Measurements from ENCODE around the gene HEG1.
"Not testable (repeated sequence)": the region's sequence is repeated elsewhere in the genome, so short reads cannot be mapped to it uniquely, and the experiment has no call there.

HEG1 gene

DNA sequence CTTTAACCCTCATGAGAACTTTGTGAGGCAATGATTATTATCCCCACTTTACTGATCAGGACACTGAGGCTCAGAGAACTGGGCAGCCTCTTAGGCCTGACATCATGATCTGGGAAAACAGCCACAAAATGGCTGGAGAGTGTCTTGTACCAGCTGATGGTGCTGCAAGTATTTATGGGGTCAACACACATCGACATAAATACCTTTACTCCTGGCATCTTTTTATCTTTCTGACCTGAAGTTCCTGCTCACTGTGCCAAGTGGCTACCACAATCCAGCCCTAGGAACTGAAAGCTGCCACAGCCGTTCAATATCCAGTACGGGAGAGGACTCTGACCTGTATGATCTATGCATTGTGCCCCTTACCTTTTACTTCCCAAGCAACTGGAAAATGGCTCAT is 92.0 kb downstream of the HEG1 start:
- FAIRE-seq: no peak
- no peak for DNase-seq (ENCODE audit: low spot score)

DNA sequence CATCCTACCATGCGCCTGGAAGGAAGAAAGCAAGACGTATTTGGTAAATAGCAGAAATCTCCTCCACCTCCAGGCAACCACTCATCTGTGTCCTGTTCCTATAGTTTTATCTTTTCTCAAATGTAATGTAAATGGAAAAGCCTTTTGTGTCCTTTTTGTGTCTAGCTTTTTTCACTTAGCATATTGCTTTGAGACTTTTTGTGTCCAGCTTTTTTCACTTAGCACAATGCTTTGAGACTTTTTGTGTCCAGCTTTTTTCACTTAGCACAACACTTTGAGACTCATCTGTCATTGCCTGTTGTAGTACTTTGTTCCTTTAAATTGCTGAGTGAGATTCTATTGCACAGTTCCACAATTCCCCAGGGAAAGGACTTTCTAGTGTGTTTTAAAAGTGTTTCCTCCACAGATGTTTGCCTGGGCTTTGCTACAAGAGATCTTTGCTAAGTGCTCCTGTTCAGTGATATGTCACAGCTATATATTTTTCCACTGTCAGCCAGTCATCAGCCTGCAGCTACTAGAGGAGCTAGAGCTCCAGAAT is 93.3 kb downstream of the HEG1 start:
- FAIRE-seq: no peak
- no peak for DNase-seq (ENCODE audit: low spot score)

DNA sequence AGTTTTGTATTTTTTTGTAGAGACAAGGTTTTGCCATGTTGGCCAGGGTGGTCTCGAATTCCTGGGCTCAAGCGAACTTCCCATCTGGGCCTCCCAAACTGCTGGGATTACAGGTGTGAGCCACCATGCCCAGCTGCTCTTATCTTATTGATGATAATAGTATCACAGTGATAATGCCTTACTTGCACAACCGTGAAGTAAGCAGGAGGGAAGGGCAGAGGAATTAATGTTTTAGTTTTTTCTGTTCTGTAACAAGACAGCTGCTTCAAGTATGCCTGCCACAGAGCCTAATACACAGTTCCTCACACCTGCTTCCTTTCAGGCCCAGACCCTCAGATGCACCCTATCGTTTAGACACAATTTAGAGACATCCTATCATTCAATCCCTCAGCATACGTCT is 95.1 kb downstream of the HEG1 start:
- FAIRE-seq: no peak
- DNase-seq (ENCODE audit: low spot score): no peak

DNA sequence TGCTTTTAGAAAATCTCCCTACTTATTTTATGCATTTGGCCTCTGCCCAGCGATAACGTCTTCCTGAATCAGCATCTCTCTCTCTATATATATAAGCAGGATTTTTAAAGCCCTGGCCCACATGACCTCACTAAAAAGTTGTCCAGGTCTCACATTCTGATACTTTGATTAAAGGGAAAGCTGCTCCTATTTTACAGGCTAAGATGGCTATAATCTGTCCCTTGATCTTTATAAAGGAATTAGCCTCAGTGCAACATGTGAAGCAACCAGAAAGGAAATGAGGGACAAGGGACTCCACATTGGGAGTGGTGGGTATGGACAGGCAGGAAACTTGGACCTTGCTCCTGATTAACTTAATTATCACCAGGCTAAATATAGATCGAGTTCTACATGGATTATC is 95.7 kb downstream of the HEG1 start:
- no peak for DNase-seq (ENCODE audit: low spot score)
- FAIRE-seq: no peak

DNA sequence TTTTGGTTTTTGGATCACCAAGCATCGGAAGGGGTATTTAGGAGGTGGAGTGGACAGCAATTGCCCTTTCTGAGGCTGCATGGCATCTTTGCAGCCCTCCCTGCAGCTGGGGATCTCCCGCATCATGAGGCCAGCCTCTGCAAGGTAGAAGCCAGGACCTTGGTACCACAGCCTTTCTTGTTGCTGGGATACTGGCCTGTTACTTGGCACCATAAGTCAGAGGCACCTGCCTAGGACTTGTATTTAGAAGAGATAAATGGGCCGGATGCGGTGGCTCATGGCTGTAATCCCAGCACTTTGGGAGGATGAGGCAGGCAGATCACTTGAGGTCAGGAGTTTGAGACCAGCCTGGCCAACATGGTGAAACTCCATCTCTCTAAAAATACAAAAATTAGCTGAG is 97.8 kb downstream of the HEG1 start:
- not testable (repeated sequence) for FAIRE-seq; DNase-seq (ENCODE audit: low spot score)

DNA sequence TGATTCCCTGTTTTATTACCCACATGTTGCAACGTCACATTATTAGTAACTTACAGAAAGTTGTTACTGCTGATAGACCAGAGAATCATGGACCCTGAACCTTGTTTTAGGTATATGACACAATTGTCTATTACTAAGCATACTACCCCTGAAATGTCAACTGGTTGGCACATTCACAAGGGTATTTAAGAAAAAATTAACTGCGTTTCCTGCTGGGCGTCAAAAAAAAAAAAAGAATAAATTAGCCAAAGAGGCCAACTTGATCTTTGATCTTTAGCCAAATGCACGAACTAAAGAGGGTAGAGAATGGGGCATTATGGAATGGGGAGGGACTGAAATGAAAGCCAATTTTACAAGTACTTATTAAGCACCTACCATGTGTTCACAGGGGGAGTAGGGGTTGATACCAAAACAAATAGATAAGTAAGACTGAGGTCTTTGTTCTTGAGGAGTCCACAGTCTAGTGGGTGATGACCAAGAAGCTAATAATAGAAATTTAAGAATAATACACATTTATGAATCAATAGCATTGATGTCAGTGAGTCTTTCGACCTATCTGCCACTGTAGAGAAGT is 103.4 kb downstream of the HEG1 start:
- DNase-seq (ENCODE audit: low spot score) (no peak), FAIRE-seq (no peak)

DNA sequence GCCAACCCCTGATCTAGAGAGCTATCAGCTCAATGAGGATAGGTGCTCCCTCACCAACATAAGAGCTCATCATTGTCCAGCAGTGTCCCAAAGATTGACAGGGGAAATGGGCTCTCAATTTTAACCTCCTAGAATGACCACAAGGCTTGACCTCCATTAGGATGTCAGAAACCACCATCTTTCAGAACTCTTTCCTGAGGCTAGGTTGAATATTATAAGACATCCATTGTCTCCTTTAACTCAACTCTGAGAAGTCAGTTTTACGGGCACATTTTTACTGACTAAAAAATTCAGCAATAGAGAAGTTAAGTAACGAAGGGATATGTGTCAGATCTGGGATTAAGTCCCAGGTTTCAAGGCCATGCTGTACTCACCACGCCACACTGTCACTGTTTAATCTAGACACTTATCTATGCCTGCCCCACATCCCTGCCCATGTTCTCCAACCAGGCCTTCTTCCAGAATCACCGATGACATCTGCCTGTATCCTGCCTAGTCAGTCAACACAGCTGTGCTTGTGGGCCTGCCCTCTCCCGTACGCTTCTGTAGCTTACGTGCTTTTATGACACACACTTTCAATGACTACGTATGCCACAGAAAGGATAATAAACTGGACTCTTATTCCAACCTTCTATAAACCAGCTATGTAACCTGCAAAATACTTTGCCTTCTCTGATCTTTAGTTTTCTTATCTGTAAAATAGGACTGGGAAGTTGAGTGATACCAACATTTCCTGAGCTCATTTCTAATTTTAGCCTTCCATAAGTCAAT is 104.1 kb downstream of the HEG1 start:
- DNase-seq (ENCODE audit: low spot score) (no peak), FAIRE-seq (no peak)

DNA sequence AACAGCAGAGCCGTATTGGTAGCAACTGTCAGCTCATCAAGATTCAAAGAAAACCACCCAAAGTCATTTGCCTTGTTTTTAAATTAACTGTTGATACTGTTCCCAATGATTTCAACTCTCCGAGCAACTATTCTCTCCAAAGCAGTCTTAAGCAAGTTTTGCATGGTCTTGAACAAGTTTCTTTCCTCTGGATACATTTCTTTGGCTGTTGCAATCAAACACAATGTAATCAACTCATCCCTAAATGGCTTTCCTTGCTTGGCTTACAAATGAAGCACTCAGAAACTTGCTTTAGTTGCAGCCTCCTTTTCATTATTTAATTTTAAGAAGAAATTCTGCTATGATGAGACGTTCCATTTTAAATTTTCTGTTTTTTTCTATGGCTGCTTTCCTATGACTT is 105.8 kb downstream of the HEG1 start:
- no peak for FAIRE-seq
- DNase-seq (ENCODE audit: low spot score): no peak

DNA sequence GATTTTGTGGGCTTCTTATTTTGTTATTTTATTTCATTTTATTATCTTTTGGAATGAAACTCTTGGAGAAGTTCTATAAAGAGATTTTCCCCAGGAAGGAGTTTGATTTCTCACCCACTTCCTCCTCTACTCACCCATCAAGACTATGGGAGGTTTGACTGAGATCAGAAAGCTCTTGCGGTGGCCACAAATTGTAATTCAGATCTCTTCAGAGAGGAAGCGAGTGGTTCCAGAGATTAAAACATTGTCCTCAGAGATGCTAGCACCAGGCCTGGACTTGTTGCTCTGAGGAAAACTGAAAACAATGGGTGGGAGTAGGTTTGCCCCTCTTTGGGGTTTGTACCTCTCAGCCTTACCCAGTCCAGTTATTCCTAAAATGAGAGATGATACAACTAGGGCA is 113.2 kb downstream of the HEG1 start:
- FAIRE-seq (no peak), DNase-seq (ENCODE audit: low spot score) (no peak)

DNA sequence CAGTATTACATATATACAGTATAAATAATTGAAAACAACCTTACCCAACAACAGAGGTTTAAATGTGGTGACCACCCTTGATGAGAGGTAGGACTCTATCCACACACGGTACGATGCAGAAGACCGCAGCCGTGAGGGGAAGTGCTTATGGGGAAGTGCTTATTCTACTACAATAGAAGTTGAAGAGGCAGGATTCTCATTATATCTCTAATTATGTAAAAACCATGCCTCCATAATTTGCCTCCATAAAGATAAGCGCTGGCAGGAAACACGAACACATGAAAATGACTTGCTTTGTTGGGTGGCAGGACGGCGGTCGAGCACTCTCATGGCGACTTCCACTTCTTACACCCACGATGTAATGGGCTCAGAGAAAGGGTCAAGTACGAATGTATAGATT is 114.0 kb downstream of the HEG1 start:
- DNase-seq (ENCODE audit: low spot score) (no peak), FAIRE-seq (no peak)

DNA sequence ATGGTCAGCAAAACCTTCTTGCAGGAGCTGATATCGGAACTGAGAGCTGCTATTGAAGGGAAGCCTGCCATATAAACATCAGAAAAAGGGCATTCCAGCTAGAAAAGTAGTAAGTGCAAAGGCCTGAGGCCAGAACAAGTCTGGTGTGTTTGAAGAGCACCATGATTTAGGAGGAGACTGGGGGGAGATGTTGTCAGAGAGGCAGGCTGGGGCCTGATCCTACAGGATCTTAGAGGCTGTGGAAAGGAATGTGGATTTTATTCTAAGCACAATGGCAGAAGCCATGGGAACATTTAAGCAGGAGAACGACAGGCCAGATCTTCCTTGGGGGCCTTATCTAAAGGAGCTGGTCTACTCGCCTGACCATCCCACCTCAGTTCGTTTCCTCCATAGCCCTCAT is 116.1 kb downstream of the HEG1 start:
- no peak for DNase-seq (ENCODE audit: low spot score)
- FAIRE-seq: no peak

DNA sequence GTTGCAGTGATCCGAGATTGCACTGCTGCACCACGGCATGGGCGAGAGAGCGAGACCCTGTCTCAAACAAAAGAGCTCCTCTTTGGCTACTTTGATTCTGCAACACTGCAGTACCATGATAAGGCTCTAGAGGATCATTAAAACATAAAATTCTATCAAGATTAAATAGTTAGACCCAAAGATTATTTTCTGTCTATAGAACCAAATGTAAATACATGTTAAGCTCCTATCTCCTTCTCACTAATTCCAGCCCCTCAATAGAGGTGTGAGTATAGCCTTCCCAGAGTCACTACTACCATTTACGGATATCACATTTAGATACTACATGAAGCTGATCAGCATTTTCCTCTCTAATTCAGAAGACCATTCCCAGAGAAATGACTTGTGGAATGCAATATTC is 116.9 kb downstream of the HEG1 start:
- no peak for FAIRE-seq
- DNase-seq (ENCODE audit: low spot score): no peak

DNA sequence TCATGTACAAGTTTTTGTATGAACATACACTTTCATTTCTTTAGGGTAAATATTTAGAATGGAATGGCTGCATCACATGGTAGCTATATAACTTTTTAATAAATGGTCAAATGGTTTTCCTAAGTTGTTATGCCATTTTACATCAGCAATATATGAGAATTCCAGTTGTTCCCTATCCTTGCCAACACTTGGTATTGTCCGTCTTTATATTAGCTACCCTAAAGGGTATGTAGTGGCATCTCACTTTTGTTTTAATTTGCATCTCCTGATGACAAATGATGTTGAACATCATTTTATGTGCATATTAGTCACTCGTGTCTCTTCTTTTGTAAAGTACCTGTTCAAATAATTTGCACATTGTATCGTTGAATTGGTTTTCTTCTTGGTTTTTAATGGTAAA is 118.7 kb downstream of the HEG1 start:
- DNase-seq (ENCODE audit: low spot score): no peak
- no peak for FAIRE-seq

DNA sequence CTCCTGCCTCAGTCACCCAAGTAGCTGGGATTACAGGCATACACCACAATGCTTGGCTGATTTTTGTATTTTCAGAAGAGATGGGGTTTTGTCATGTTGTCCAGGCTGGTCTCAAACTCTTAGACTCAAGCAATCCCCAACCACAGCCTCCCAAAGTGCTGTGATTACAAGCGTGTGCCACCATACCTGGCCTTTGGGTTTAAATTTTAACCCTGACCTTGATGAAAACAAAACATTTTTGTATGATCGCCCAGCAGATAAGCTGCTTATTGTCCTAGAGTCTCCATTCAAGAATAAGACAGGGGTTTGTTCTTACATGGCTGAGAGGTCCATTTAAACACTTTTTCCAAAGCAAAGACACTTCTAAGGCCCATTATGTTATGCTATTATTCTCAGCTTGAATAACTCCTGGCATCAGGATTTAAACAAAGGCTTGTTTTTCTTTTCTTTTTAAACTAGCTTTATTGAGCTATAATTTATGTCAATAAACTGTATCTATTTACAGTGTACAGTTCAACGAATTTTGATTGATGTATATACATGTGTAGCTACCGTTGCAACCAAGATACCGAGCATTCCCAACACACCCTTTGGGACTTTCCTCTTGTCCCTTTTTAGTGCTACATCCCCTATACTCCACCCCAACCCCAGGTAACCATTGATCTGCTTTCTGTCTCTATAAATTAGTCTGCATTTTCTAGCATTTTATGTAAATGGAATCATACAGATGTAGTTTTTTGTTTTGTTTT is 119.8 kb downstream of the HEG1 start:
- DNase-seq (ENCODE audit: low spot score) (no peak), FAIRE-seq (no peak)

DNA sequence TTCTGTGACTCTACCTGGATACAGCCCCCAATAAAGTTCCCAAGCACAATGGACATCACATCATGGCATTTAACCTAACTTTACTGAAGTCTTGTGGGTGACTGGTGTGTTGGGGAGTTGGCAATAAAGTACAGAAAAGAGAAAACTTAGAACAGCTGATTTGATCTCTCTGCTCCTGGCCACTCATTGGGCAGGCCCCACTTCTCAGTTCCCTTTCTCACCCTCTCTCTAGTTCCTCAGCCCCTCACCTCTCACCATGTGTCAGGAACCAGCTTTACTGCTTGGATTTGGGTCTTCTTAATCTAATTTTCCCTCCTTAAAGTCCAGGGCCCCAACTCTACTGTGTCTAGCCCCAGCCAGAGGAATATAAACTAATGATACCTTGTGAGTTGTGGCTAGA is 120.5 kb downstream of the HEG1 start:
- FAIRE-seq: no peak
- DNase-seq (ENCODE audit: low spot score): no peak

DNA sequence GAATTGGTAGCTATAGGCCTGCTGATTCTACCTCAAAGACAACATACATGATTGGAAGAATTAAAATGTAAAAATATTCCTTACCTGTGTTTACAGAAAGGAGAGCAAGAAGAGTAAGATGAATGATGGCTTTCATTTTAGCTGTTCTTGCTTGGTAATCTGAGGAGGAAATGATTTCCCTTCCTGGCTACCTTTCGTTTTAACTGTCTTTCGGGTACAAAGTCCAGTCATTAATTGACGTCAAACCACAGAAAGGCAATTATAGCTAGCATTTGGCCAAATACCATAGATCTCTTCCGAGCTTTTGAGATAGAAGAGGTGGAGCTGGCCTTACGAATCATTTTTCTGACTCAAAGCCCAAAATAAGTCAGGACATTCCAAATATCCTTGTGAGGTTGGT is 121.2 kb downstream of the HEG1 start, which contains the start of gene MUC13:
Gene MUC13 (minus strand): TSS at position 175 of the 400 bp plus-strand sequence. CDS start 39 bp downstream, at position 136.
- DNase-seq (ENCODE audit: low spot score): no peak

DNA sequence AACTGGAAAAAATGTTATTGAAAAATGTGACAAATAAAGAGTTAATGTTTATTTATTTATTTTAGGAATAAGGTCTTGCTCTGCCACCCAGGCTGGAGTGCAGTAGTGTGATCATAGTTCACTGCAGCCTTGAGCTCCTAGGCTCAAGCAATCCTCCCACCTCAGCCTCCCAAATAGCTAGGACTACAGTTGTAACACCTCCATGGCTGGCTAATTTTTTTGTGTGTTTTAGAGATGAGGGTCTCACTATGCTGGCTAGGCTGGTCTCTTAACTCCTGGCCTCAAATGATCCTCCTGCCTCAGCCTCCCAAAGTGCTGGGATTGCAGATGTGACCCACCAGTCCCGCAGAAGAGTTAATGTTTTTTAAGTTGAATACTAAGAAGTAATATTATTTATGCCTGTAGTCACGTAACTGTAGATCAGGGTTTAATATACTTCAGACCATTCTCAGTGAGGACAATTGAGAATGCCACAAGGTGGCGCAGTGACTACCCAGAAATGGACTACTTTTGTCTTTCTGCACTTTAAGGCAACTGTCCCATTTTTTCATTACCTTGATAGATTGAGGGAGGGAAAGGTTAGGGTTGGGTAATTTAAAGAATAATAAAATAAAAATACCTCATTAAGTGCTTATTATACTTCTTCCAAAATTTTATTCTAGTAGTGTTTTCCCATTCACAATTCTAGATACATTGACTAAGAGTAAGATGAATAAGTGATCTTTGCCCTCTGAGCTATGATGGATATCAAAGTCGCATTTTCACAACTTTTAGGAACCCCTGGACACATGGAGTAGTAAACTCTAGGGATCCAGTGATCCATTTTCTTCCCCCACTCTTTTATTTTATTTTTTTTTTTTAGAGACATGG is 127.2 kb downstream of the HEG1 start:
- DNase-seq (ENCODE audit: low spot score) (peak; percentile 51), FAIRE-seq (peak; percentile 77)

More for the DNA sequence above, 121.2 kb downstream of the HEG1 start, which contains the start of gene MUC13:
- no peak for FAIRE-seq

DNA sequence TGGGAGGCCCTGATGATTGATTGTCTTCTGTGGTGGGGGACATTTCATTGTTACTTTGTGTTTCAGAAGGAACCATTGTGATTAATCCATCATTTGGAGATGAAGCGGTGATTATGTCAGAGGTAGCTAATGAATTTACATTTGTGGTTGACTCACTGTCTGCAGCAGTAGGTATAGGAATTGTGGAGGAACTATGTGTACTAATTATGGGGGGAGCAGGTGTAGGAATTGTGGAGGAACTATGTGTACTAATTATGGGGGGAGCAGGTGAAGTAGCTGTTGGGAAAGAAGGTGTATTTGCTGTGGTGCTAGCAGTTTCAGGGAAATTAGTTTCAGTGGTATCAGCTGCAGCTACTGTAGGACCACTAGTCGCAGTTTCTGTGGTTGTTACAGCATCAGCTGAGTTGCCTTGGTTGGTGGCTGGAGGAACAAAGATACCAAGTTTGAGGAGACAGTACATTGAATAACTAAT is 128.2 kb downstream of the HEG1 start:
- FAIRE-seq: no peak
- DNase-seq (ENCODE audit: low spot score): no peak

DNA sequence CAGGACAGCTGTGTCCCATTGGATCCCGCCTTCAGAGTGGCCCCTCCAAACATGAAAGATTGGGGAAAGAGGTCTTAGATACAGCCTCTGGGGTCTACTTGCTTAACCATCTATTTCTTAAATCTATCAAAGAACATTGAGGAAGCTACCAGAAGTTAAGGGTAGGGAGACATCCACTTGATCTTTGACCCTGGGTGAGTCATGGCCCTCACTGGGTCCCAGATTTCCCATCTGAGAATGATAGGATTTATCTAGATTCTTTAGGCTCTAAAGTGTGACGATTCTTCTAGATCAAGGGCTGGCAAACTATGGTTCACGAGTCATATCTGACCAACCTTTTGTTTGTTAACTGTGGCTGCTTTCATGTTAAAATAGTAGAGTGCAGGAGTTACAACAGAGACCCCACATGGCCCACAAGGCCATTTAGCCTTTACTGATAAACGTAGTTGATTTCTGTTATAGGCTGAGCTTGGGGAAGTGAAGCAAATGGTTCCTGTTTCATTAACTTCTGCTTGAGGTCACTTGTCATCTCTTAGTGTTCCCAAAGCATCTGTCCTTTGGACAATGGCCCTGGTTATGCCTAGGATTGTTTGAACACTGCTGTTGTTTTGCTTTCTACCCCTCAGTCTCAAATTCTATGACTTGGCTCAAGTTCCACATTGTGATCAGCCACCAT is 129.2 kb downstream of the HEG1 start:
- FAIRE-seq (no peak), DNase-seq (ENCODE audit: low spot score) (no peak)

DNA sequence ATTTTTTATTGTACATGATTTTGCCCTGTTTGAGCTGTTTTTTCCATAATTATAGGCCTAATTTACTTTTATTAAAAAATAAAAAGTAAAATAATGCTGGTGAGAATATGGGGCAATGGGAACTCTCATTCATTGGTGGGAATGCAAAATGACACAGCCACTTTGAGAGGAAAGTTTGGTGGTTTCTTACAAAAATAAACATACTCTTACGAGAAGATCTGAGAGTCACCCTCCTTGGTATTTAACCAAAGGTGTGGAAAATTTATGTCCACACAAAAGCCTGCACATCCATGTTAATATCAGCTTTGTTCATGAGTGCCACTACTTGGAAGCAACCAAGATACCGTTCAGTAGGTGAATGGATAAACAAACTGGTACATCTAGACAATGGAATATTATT is 131.1 kb downstream of the HEG1 start:
- DNase-seq (ENCODE audit: low spot score): no peak

DNA sequence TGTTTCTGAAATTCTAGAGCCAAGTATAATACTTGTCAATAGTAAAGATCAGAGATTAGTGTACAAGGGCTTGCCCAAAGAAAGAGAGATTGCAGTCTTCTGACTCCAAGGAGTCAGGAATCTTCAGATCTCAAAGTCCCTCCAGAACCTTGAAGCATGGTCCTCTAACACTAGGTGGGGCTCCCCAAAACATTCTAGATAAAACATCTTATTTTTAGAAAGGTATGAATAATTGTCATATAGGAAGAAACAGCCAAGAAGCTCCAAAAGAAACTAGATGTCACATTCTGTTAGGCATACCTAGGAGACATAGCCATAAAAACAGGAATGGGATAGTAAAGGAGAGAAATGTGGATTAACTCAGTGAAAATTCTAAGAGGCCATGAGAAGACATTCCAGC is 132.0 kb downstream of the HEG1 start:
- FAIRE-seq: no peak
- no peak for DNase-seq (ENCODE audit: low spot score)

More for the DNA sequence above, 131.1 kb downstream of the HEG1 start:
- FAIRE-seq: no peak

All from RCC 7860 (cell line).